Right forelimb (tissue), 1 donor: ENCODE results near the gene VAMP1.
"Not testable (repeated sequence)": the region's sequence is repeated elsewhere in the genome, so short reads cannot be mapped to it uniquely, and the experiment has no call there.

Source experiments
- DNase-seq: peaks from one replicate; pipeline ENCODE4 v3.0.0-alpha.2; 2018

Gene VAMP1

GRCh38 chr12:6470375-6471163 lies at the start of gene VAMP1:
TSS of gene VAMP1 (minus strand) at chr12:6470677. CDS start at chr12:6470531, 146 bp downstream.
- DNase-seq = peak; percentile 99

- DNase-seq = no peak
Observed at GRCh38 chr12:6520186-6520585, 49.7 kb upstream of the VAMP1 start.

GRCh38 chr12:6508087-6508486 lies 37.6 kb upstream of the VAMP1 start:
- no peak for DNase-seq

GRCh38 chr12:6507102-6507998 lies 36.9 kb upstream of the VAMP1 start:
- no peak for DNase-seq

GRCh38 chr12:6500466-6500865 lies 30.0 kb upstream of the VAMP1 start:
- DNase-seq = no peak

- not testable (repeated sequence) for DNase-seq
Observed at GRCh38 chr12:6497291-6497690, 26.8 kb upstream of the VAMP1 start.

GRCh38 chr12:6494968-6495367 lies 24.5 kb upstream of the VAMP1 start:
- no peak for DNase-seq

GRCh38 chr12:6494258-6494743 lies 23.8 kb upstream of the VAMP1 start:
- DNase-seq = no peak

GRCh38 chr12:6493497-6494257 lies 23.2 kb upstream of the VAMP1 start, which contains the start of gene NCAPD2:
TSS of gene NCAPD2 (plus strand) at chr12:6494102. CDS start at chr12:6495099, 997 bp downstream.
- DNase-seq = peak; percentile 95

GRCh38 chr12:6492838-6493496 lies 22.5 kb upstream of the VAMP1 start, which contains the start of gene MRPL51:
TSS of gene MRPL51 (minus strand) at chr12:6493262. CDS start at chr12:6493136, 126 bp downstream.
- peak; percentile 97 for DNase-seq

GRCh38 chr12:6490673-6491072 lies 20.2 kb upstream of the VAMP1 start:
- DNase-seq = not testable (repeated sequence)

- DNase-seq = no peak
Observed at GRCh38 chr12:6489449-6489848, 19.0 kb upstream of the VAMP1 start.

- no peak for DNase-seq
Observed at GRCh38 chr12:6488240-6488639, 17.8 kb upstream of the VAMP1 start.

GRCh38 chr12:6478416-6478815 lies 7.9 kb upstream of the VAMP1 start:
- DNase-seq = no peak

- not testable (repeated sequence) for DNase-seq
Observed at GRCh38 chr12:6477601-6478377, 7.3 kb upstream of the VAMP1 start.

GRCh38 chr12:6476489-6476888 lies 6.0 kb upstream of the VAMP1 start:
- no peak for DNase-seq

- DNase-seq = not testable (repeated sequence)
Observed at GRCh38 chr12:6475233-6475975, 4.9 kb upstream of the VAMP1 start.

- no peak for DNase-seq
Observed at GRCh38 chr12:6472491-6472890, 2.0 kb upstream of the VAMP1 start.

GRCh38 chr12:6471989-6472360 lies 1.5 kb upstream of the VAMP1 start:
- no peak for DNase-seq

- no peak for DNase-seq
Observed at GRCh38 chr12:6469609-6470374, 685 bp downstream of the VAMP1 start.
